ENCODE data around the gene HNRNPUL2. TPM values are rescaled to one million over a fixed set of nuclear protein-coding genes. Genes with fewer than 3 reads are reported as not detected.

The HNRNPUL2 gene
- total and polyA plus RNA-seq, 2 donors (not counting 3 experiments of a cell fraction or from before 2014, with no cell fraction given), result 18.3 to 56.2 TPM

DNA sequence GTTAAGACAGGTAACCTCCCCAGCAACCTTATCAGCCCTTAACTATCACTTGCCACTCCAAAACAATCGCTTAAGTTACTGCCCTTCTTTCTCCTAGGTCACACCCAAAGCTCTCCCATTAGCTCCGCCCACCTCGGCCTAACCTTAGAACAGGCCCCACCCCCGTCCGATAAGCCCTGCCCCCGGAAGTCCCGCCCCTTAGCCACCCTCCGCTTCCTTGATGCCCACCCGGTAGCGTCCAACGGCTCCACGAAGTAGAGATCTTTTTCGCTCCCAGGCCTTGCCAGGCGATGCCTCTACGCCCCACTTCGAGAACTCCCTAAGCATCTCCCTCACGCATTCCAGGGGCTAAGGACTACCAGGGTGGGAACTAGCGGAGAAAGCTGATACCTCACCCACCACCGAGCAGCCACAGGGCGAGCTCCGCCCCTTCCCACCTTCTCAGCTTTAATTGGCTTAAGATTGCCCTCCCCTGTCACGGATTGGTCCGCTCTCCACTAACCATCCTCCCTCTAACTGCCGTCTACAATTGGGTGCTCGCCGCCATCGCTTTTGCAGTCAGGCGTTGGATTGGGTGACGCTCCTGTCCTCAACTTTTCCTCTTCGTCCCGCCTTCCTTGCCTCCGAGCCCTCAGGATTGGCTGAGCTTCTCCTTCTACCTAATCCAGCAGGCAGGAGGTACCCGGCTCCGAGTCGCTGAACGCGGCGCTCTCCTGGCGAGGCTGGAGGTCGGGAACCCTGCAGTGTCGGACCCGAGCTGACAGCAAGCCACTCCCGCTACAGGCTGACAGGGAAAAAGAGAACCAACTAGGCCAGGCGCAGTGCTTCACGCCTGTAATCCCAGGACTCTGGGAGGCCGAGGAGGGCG is 26.7 kb upstream of the HNRNPUL2 start, which contains the start of gene ZBTB3:
TSS of gene ZBTB3 (minus strand) at position 425 of the 868 bp plus-strand sequence. CDS start 496 bp downstream, outside the sequence.
- no peak for TF ChIP-seq MYC (IDR thresholded peaks at IDR 0.05; ENCODE audit: low read depth, low read length)
- TF ChIP-seq POLR2A (IDR thresholded peaks at IDR 0.05; ENCODE audit: low read depth, low read length), result peak; percentile 75
- no peak for TF ChIP-seq GATA2 (IDR thresholded peaks at IDR 0.05; ENCODE audit: insufficient read depth, insufficient read length, low read depth, low read length)
- Histone ChIP-seq H3K79me2 (ENCODE audit: control insufficient read depth, insufficient read depth, low read length) (peaks cover 10% of the 10 kb centered on the region), H4K20me1 (replicated peaks; ENCODE audit: control insufficient read depth, extremely low read depth, insufficient read depth, low read length) (no peaks in the 10 kb centered on the region), H2AFZ (ENCODE audit: low read depth, low read length) (peak within 1 kb of the TSS; percentile 83), H3K27ac (ENCODE audit: insufficient read depth, low read depth, low read length) (peak within 1 kb of the TSS; percentile 61), H3K9me3 (replicated peaks; ENCODE audit: control insufficient read depth, insufficient read depth, low read length) (no peaks in the 10 kb centered on the region), H3K27me3 (ENCODE audit: control insufficient read depth in 2 of 2, insufficient read depth in 2 of 2, low read length in 2 of 2) (no peaks in the 10 kb centered on the region), H3K4me2 (ENCODE audit: insufficient read depth, low read length) (peak within 1 kb of the TSS; percentile 27), H3K4me1 (ENCODE audit: control insufficient read depth, extremely low read depth, insufficient read depth, low read length) (peaks cover 5% of the 10 kb centered on the region), H3K9ac (replicated peaks; ENCODE audit: extremely low read depth, insufficient read depth, low read length) (peak within 1 kb of the TSS; percentile 66), H3K4me3 (replicated peaks in 1 of 3; ENCODE audit: insufficient read depth in 1 of 3, low read depth in 1 of 3, low read length in 3 of 3) (peak within 1 kb of the TSS; percentile 32 to 71 (median 67)), H3K9me1 (replicated peaks; ENCODE audit: control insufficient read depth, extremely low read depth, insufficient read depth, low read length) (no peaks in the 10 kb centered on the region), H3K36me3 (ENCODE audit: control insufficient read depth in 2 of 2, extremely low read depth in 1 of 2, insufficient read depth in 2 of 2, low read length in 2 of 2) (peaks cover 0 to 5% of the 10 kb centered on the region in 2 experiments)
- BruUV-seq (replicated peaks), result TSS peak; percentile 19
- peak; percentile 100 for FAIRE-seq
- CTCF ChIA-PET, result interaction anchor here (0.7 to 2.7 kb wide), 18 partner anchors 8 to 329 kb away, joined by 3 to 26 read pairs (median 4); partner anchors contain the start of genes C11orf98, CSKMT, EEF1G and HNRNPUL2
- POLR2A ChIA-PET, result interaction anchor here (0.9 to 2.0 kb wide), 12 partner anchors 8 to 107 kb away, joined by 3 to 22 read pairs (median 5); partner anchors contain the start of genes C11orf98, CSKMT, GANAB and HNRNPUL2
- dilution Hi-C loops (cut with MboI; ENCODE audit: extremely low pct_ligation_motif_present, low sequenced_read_pairs) (no loop called here), intact Hi-C loops (cut with micrococcal nuclease) (loop anchor here (1.0 to 5.0 kb wide), 3 partner anchors 7 to 1083 kb away; partner anchors contain the start of genes MARK2, POLR2G and TTC9C)
- peak; percentile 100 for DNase-seq (ENCODE audit: low read depth, low spot score)
